Measurements from ENCODE around the gene DLGAP1. TPM values are rescaled to one million over a fixed set of nuclear protein-coding genes. Genes with fewer than 3 reads are reported as not detected.

DLGAP1 gene
- total and polyA plus RNA-seq, 10 of the 15 experiments (the other 5 are each of a cell fraction or from before 2014, with no cell fraction given) = 0.23 to 27.6 (median 1.9) TPM

GRCh38 chr18:3508576-3509549 is 946.2 kb downstream of the DLGAP1 start:
- H3K27ac ChIP-seq (ENCODE audit: control insufficient read depth, insufficient read depth) = no peak overlapping the region
- ChIA-PET RAD21 (ENCODE audit: unreplicated experiment) (interaction anchor here (1.2 to 1.5 kb wide), 2 partner anchors 75 to 85 kb away, joined by 3 to 6 read pairs; no protein-coding TSS in a partner anchor), SMC1A (ENCODE audit: uncharacterized antibody, unreplicated experiment) (interaction anchor here (0.6 to 3.6 kb wide), 5 partner anchors 11 to 225 kb away, joined by 3 to 14 read pairs (median 5); no protein-coding TSS in a partner anchor), POLR2A (interaction anchor here (0.7 to 1.4 kb wide), 3 partner anchors 12 to 99 kb away, joined by 3 read pairs; no protein-coding TSS in a partner anchor), CTCF (interaction anchor here (0.8 to 1.7 kb wide), 5 partner anchors 10 to 157 kb away, joined by 3 to 4 read pairs (median 3); no protein-coding TSS in a partner anchor)
- no peak for DNase-seq (ENCODE audit: low read depth, low spot score)
- in situ Hi-C loops (cut with MboI) = no loop called here
- no peaks in the 10 kb centered on the region for H4K20me1 ChIP-seq (ENCODE audit: control insufficient read depth, insufficient read depth)
- H3K4me1 ChIP-seq (ENCODE audit: control insufficient read depth, insufficient read depth, low read length) = peaks cover 8% of the 10 kb centered on the region
- H3K27me3 ChIP-seq (replicated peaks in 1 of 2; ENCODE audit: control insufficient read depth in 2 of 2, insufficient read depth in 2 of 2, low read length in 1 of 2) = no peaks in the 10 kb centered on the region
- H3K9me3 ChIP-seq (replicated peaks; ENCODE audit: control insufficient read depth, insufficient read depth, low read length) = no peaks in the 10 kb centered on the region; the same call in 2 of the 3 replicates
- no peak for ATAC-seq
- FAIRE-seq = no peak
- no peak for TF ChIP-seq NFYB (IDR thresholded peaks at IDR 0.05; ENCODE audit: insufficient read depth, low read depth, low read length)
- no peak for TF ChIP-seq SMAD1 (IDR thresholded peaks at IDR 0.05; ENCODE audit: low read depth, partially characterized antibody)
- no peaks in the 10 kb centered on the region for H3K79me2 ChIP-seq (ENCODE audit: control insufficient read depth, insufficient read depth, low read length)
- 49% methylated on average over 17 of the region's 17 CpGs for WGBS (ENCODE audit: insufficient coverage, insufficient replicate concordance, low lambda C conversion rate, missing lambda C conversion rate)
- H3K4me2 ChIP-seq (ENCODE audit: control insufficient read depth, insufficient read depth) = no peak overlapping the region
- H3K9ac ChIP-seq (ENCODE audit: control insufficient read depth, insufficient read depth, low read length) = no peak overlapping the region
- no TSS peak for BruUV-seq (replicated peaks)
- intact Hi-C loops (cut with micrococcal nuclease; ENCODE audit: unreplicated experiment) = no loop called here
- H3K36me3 ChIP-seq (ENCODE audit: control insufficient read depth in 2 of 2, insufficient read depth in 2 of 2, low read length in 1 of 2) = no peaks in the 10 kb centered on the region
- no peak overlapping the region for H3K4me3 ChIP-seq
- H2AFZ ChIP-seq (ENCODE audit: control insufficient read depth, low read depth, low read length) = no peak overlapping the region

DNA sequence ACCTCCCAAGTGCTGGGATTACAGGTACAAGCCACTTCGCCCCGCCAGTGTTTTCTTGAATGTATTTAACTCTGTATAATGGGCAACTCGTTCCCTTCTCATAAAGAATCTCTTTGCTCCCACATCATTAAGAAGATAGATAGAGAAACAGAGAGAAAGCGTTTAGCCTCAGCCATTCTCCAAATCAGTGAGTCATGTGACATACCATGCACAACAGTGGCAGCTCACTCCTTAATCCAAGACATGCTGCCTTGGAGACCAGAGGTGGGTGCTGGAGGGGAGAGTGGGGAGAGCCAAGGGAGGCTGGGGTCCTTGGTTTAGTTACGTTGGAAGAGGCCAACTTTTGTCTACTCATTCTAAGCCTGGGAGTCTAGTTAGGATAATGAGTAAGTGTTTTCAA is 950.5 kb downstream of the DLGAP1 start:
- no TSS peak for BruUV-seq (replicated peaks)
- Histone ChIP-seq H3K36me3 (ENCODE audit: control insufficient read depth in 2 of 2, insufficient read depth in 2 of 2, low read length in 1 of 2) (no peaks in the 10 kb centered on the region), H3K27me3 (replicated peaks in 1 of 2; ENCODE audit: control insufficient read depth in 2 of 2, insufficient read depth in 2 of 2, low read length in 1 of 2) (peaks cover 0 to 4% of the 10 kb centered on the region in 2 experiments; a peak in 2 of 4 replicates), H2AFZ (ENCODE audit: control insufficient read depth, low read depth, low read length) (no peak overlapping the region), H3K9me3 (replicated peaks; ENCODE audit: control insufficient read depth, insufficient read depth, low read length) (no peaks in the 10 kb centered on the region), H3K9ac (ENCODE audit: control insufficient read depth, insufficient read depth, low read length) (no peak overlapping the region), H3K79me2 (ENCODE audit: control insufficient read depth, insufficient read depth, low read length) (no peaks in the 10 kb centered on the region), H3K4me3 (no peak overlapping the region), H3K4me2 (ENCODE audit: control insufficient read depth, insufficient read depth) (no peak overlapping the region), H3K4me1 (ENCODE audit: control insufficient read depth, insufficient read depth, low read length) (no peaks in the 10 kb centered on the region), H4K20me1 (ENCODE audit: control insufficient read depth, insufficient read depth) (no peaks in the 10 kb centered on the region), H3K27ac (ENCODE audit: control insufficient read depth, insufficient read depth) (no peak overlapping the region)
- CTCF ChIA-PET = no interaction called here
- intact Hi-C loops (cut with micrococcal nuclease; ENCODE audit: unreplicated experiment) (no loop called here), in situ Hi-C loops (cut with MboI) (no loop called here)
- POLR2A ChIA-PET = no interaction called here
- RAD21 ChIA-PET (ENCODE audit: unreplicated experiment) = no interaction called here
- DNase-seq (ENCODE audit: low read depth, low spot score) (no peak), FAIRE-seq (no peak), ATAC-seq (no peak)
- 25% methylated on average over 5 of the region's 5 CpGs for WGBS (ENCODE audit: insufficient coverage, insufficient replicate concordance, low lambda C conversion rate, missing lambda C conversion rate)
- SMC1A ChIA-PET (ENCODE audit: uncharacterized antibody, unreplicated experiment) = interaction anchor here (0.7 to 1.5 kb wide), 4 partner anchors 8 to 162 kb away, joined by 3 to 6 read pairs (median 4); no protein-coding TSS in a partner anchor
- no peak for TF ChIP-seq MXI1 (IDR thresholded peaks at IDR 0.05; ENCODE audit: low read depth, low read length)
- TF ChIP-seq CEBPZ (IDR thresholded peaks at IDR 0.05; ENCODE audit: low read depth, low read length) = no peak
- TF ChIP-seq IKZF1 (conservative IDR thresholded peaks at IDR 0.05) = no peak
- no peak for TF ChIP-seq NFXL1 (IDR thresholded peaks at IDR 0.05; ENCODE audit: borderline replicate concordance)
- no peak for TF ChIP-seq ZZZ3 (IDR thresholded peaks at IDR 0.05; ENCODE audit: control insufficient read depth, insufficient read length, low read depth)
- no peak for TF ChIP-seq CBFB (IDR thresholded peaks at IDR 0.05; ENCODE audit: low read depth)
- no peak for TF ChIP-seq JUND (IDR thresholded peaks at IDR 0.05; ENCODE audit: low read depth, low read length)
- TF ChIP-seq SP1 (IDR thresholded peaks at IDR 0.05; ENCODE audit: low read depth, low read length) = no peak
